Thyroid gland (tissue), 4 donors: ENCODE measurements around the gene IFIT2. TPM values are rescaled to one million over a fixed set of nuclear protein-coding genes. Genes with fewer than 3 reads are reported as not detected.
"Not testable (repeated sequence)": the region's sequence is repeated elsewhere in the genome, so short reads cannot be mapped to it uniquely, and the experiment has no call there.

Source experiments
- DNase-seq, 2 donors: peaks; one replicate each; pipeline ENCODE4 v3.0.0-alpha.2; 2019
- H3K27ac ChIP-seq, 3 donors: fragments of 200-600 bp; sonication (generic); 1 replicate in 2 of 3; 2 replicates in 1 of 3; pipeline ENCODE4 v1.5.1; 2016 to 2019; ENCODE audit warnings: mild to moderate bottlenecking in 1 of 3, moderate library complexity in 1 of 3
- H3K27me3 ChIP-seq: fragments of 200-600 bp; sonication (generic); one replicate; pipeline ENCODE4 v1.5.1; 2019
- H3K36me3 ChIP-seq, 2 donors: fragments of 200-600 bp; sonication (generic); one replicate each; pipeline ENCODE4 v1.5.1; 2016 to 2019
- H3K4me1 ChIP-seq, 2 donors: fragments of 200-600 bp; sonication (generic); one replicate each; pipeline ENCODE4 v1.5.1; 2017 to 2019
- H3K4me3 ChIP-seq, 3 donors: fragments of 200-600 bp; sonication (generic); replicated peaks in 1 of 3; 1 replicate in 2 of 3; 2 replicates in 1 of 3; pipeline ENCODE4 v1.5.1; 2016; ENCODE audit warnings: mild to moderate bottlenecking in 1 of 3
- H3K9me3 ChIP-seq: fragments of 200-600 bp; sonication (generic); one replicate; pipeline ENCODE4 v1.5.1; 2017
- POLR2A ChIP-seq, 2 donors: fragments of 450-650 bp; IDR thresholded peaks; one replicate each; pipeline ENCODE4 v1.6.1; 2017; ENCODE audit warnings: antibody characterized with exemption in 2 of 2, mild to moderate bottlenecking in 2 of 2, moderate library complexity in 1 of 2
- WGBS, 2 donors: methylation state at CpG; one replicate each; pipeline ENCODE4 v1.1.5; 2017; 5-methylcytosine and 5-hydroxymethylcytosine counted together
- intact Hi-C: fragments of 100-400 bp; cut with DNase I; formaldehyde crosslinking; loops from one replicate; pipeline ENCODE4 v1.15.1; 2023
- total RNA-seq, 4 donors: library from RNA; depleted of rRNA; stranded (reverse); fragments of >200 nt; gene quantifications; one replicate each; pipeline ENCODE4 v1.2.3, GENCODE V29; 2016
- TF ChIP-seq, protein P1 (sequence below), 6 experiments: fragments of 200-600 bp in 3 of 6; fragments of 450-650 bp in 3 of 6; sonication (generic) in 3 of 6; IDR thresholded peaks; one replicate each; pipeline ENCODE4 v1.5.1; 2016 to 2019; ENCODE audit warnings: antibody characterized with exemption in 6 of 6, mild to moderate bottlenecking in 2 of 6, inconsistent platforms in 1 of 6, moderate library complexity in 1 of 6

IFIT2 gene
- total RNA-seq, 4 donors from 2014 or later = 3.4 to 5.4 (median 4.6) TPM

DNA sequence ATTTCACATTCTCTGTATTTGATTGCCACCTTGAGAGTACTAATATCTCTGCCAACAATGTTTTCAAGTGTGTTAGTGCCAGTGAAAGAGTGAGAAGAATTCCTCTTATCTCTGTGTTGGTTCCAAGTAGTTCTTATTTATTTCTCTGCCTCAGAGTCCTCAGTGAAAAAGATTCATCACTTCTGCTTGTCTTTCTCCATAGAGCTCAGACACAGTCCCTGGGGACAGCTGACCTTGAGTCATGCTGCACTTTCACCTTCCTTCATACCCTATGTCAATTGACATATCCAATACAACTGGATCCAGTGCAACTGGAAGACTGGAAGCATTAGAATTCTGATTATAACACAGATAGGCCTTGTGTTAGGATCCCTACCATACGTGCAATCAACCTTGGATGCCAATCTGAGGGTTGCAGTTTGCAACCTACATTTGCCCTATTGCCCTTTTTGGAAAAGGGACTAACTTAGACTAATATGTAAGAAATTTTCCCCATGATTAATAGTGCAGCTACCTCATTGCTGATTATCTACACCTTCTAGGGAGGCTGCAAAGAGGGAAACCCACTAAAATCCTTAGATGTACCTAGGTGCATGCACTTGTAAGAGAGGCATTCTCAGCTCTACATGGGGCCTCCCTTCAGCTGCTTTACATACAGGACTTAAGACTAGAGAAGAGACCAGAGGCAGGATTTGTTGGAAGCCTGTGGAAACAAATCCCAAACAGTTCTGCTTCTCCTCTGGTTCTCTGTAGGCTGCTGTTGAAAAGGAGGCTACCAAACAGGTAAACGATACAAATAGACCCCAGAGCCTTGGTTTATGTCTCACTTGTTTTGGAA, 8.4 kb downstream of the IFIT2 start:
- Histone ChIP-seq H3K4me1 (no peaks in the 10 kb centered on the region), H3K9me3 (no peaks in the 10 kb centered on the region), H3K27me3 (no peaks in the 10 kb centered on the region), H3K4me3 (no peak overlapping the region), H3K36me3 (peaks cover 5% of the 10 kb centered on the region in 2 donors), H3K27ac (no peak overlapping the region)
- 97 to 98% methylated on average over 2 of the region's 2 CpGs for WGBS, 2 donors
- DNase-seq = no peak
- TF ChIP-seq, protein P1, sequence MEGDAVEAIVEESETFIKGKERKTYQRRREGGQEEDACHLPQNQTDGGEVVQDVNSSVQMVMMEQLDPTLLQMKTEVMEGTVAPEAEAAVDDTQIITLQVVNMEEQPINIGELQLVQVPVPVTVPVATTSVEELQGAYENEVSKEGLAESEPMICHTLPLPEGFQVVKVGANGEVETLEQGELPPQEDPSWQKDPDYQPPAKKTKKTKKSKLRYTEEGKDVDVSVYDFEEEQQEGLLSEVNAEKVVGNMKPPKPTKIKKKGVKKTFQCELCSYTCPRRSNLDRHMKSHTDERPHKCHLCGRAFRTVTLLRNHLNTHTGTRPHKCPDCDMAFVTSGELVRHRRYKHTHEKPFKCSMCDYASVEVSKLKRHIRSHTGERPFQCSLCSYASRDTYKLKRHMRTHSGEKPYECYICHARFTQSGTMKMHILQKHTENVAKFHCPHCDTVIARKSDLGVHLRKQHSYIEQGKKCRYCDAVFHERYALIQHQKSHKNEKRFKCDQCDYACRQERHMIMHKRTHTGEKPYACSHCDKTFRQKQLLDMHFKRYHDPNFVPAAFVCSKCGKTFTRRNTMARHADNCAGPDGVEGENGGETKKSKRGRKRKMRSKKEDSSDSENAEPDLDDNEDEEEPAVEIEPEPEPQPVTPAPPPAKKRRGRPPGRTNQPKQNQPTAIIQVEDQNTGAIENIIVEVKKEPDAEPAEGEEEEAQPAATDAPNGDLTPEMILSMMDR (IDR thresholded peaks at IDR 0.05) = no peak
- TF ChIP-seq POLR2A (IDR thresholded peaks at IDR 0.05) = no peak
- intact Hi-C loops = no loop called here

- Histone ChIP-seq H3K4me1 (no peaks in the 10 kb centered on the region), H3K27me3 (no peaks in the 10 kb centered on the region), H3K9me3 (no peaks in the 10 kb centered on the region), H3K4me3 (no peak overlapping the region), H3K27ac (no peak overlapping the region), H3K36me3 (no peaks in the 10 kb centered on the region)
- intact Hi-C loops = no loop called here
- TF ChIP-seq, protein P1 (IDR thresholded peaks at IDR 0.05) = no peak
- no peak for TF ChIP-seq POLR2A (IDR thresholded peaks at IDR 0.05)
- WGBS, 2 donors = 85 to 88% methylated on average over 1 of the region's 1 CpG
- DNase-seq = no peak
Observed at GRCh38 chr10:89312973-89313372, 11.1 kb downstream of the IFIT2 start.

DNA sequence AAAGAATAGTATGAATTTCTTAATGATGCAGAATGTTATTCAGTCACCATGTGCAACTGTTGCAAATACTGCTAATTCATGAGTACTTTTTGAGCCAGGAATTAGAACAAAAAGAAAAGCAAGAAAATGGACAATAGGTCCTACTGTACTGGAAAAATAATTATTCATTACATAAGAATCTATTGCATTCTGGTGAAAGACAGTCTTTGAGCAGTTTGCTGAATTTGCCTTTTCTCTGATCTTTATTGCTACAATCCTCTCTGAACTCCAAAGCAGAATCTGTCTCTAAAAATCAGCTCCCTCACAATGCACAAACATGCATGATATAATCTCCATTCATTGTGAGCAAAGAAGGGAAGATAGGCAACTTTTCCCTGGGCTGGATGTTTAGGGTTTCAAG, 12.8 kb downstream of the IFIT2 start:
- H3K27ac ChIP-seq = no peak overlapping the region
- no peak overlapping the region for H3K4me3 ChIP-seq
- H3K4me1 ChIP-seq = no peaks in the 10 kb centered on the region
- H3K36me3 ChIP-seq = no peaks in the 10 kb centered on the region
- no peak for DNase-seq
- H3K9me3 ChIP-seq = no peaks in the 10 kb centered on the region
- no peak for TF ChIP-seq POLR2A (IDR thresholded peaks at IDR 0.05)
- TF ChIP-seq, protein P1 (IDR thresholded peaks at IDR 0.05) = no peak
- intact Hi-C loops = no loop called here
- H3K27me3 ChIP-seq = no peaks in the 10 kb centered on the region

- H3K27ac ChIP-seq, H3K27me3 ChIP-seq, H3K4me1 ChIP-seq, H3K4me3 ChIP-seq, H3K9me3 ChIP-seq, intact Hi-C loops, H3K36me3 ChIP-seq, DNase-seq: not testable (repeated sequence)
- 96 to 99% methylated on average over 4 of the region's 4 CpGs for WGBS, 2 donors
Observed at GRCh38 chr10:89318047-89318446, 16.2 kb downstream of the IFIT2 start.

DNA sequence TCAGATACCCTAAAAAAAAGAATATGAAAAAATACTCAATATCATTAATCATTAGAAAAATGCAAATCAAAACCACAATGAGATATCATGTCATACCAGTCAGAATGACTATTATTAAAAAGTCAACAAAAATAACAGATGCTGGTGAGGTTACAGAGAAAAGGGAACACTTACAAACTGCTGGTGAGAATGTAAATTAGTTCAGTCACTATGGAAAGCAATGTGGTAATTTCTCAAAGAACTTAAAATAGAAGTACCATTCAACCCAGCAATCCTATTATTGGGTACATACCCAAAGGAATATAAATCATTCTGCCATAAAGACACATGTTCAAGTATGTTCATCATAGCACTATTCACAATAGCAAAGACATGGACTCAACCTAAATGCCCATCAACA, 23.2 kb downstream of the IFIT2 start:
- DNase-seq, H3K36me3 ChIP-seq, H3K4me3 ChIP-seq, H3K9me3 ChIP-seq, H3K27ac ChIP-seq, H3K27me3 ChIP-seq, intact Hi-C loops: not testable (repeated sequence)
- H3K4me1 ChIP-seq = peaks cover 0 to 17% of the 10 kb centered on the region in 2 donors

- not testable (repeated sequence) for H3K27ac ChIP-seq
Observed at GRCh38 chr10:89325856-89326255, 24.0 kb downstream of the IFIT2 start.

More at GRCh38 chr10:89325856-89326255, 24.0 kb downstream of the IFIT2 start:
- H3K4me3 ChIP-seq, H3K9me3 ChIP-seq, DNase-seq, H3K27me3 ChIP-seq, intact Hi-C loops, H3K36me3 ChIP-seq: not testable (repeated sequence)
- H3K4me1 ChIP-seq = peaks cover 0 to 25% of the 10 kb centered on the region in 2 donors
- WGBS, 2 donors = 70 to 79% methylated on average over 2 of the region's 2 CpGs
